Adipose tissue (tissue), 3 donors: ENCODE measurements around the gene NCAPG2. TPM values are rescaled to one million over a fixed set of nuclear protein-coding genes. Genes with fewer than 3 reads are reported as not detected.

ENCODE experiments used
- polyA plus RNA-seq, 3 donors: library from polyadenylated mRNA; stranded (reverse); fragments of 200-250 nt; gene quantifications; one replicate each; pipeline ENCODE4 v1.2.3, GENCODE V29; 2013
- donor health status: healthy with polysubstance abuse.
- donor health status: Bipolar disorder and iron deficiency.
- donor health status: healthy.

The NCAPG2 gene
- polyA plus RNA-seq, 3 donors: 1.9 to 3.5 (median 3.1) TPM

Other genes starting within 250 kb of the NCAPG2 start
- gene PTPRN2, start 117.0 kb downstream of the NCAPG2 start, polyA plus RNA-seq: 1 to 10 TPM; 3.7 to 8.0 (median 7.3) TPM
- 10 to 100 TPM; 22.0 to 37.9 (median 22.1) TPM for gene ESYT2, start 124.7 kb upstream of the NCAPG2 start, polyA plus RNA-seq
- 10 to 100 TPM in 2 of 3 donors, 1 to 10 TPM in 1; 4.7 to 24.7 (median 11.0) TPM for gene DYNC2I1, start 151.8 kb upstream of the NCAPG2 start, polyA plus RNA-seq